Bone marrow (tissue), 2 donors: ENCODE results near the gene CDC42BPA.

Experiments
- DNase-seq, 2 donors: peaks; one replicate each; lab custom pipeline; 2025; lab: John Stamatoyannopoulos, UW

CDC42BPA gene

GRCh38 chr1:227212164-227212563, 106.1 kb downstream of the CDC42BPA start:
- no peak for DNase-seq

DNA sequence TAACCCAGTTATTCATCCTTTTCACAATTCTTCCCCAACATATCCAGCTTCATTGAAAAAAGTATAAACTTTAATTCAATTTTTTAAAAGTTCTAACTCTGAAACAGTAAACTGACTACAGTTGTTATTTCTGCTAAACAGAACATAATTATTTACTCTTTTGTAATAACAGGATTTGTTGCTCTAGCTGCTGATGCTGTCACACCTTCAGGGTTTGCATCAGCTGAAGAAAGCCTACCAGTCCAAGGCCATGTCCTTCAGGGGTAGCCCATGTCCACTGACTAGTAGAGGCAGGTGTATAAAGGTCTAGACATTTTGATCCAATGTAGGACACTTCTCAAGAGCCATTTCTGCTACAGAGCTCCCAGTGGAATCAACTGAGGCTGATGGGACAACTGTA, 107.7 kb downstream of the CDC42BPA start:
- no peak for DNase-seq

DNA sequence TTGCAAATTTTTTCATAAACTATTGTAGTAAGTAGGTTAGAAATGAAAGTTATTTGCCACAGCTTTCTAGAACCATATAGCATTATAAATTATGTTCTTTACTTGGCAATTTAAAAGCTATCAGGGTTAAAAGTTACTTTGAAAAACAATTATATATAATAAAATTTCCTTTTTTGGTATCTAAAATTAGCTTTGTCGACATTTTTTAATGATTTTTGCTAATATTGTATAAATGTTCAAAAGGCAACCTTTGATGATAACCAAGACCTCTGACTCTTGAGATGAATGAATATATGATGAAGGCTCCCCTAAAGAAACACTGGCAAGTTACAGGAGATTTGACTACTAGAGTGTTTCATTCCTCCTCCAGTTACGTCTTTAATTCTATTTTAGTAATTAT, 121.2 kb downstream of the CDC42BPA start:
- no peak for DNase-seq

DNA sequence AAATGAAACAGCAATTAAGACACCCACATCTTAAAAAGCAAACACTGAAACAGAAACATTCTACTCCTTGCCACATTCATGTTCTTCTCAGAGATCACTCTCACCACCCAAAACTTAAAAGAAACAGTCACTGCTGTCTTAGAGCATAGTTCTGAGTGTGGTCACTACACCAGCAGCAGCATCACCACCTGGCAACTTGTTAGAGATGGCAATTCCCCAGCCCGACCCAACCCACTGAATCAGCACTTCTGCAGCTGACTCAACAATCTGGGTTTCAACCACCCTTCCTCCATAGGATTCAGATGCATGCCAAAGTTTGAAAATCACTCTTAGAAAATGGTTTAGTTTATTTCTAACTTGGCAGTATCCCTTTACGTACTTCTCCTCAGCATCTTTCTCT, 126.1 kb downstream of the CDC42BPA start:
- no peak for DNase-seq

- no peak for DNase-seq
These were observed 126.7 kb downstream of the CDC42BPA start for GRCh38 chr1:227191607-227192006.

GRCh38 chr1:227190321-227190720, 128.0 kb downstream of the CDC42BPA start:
- DNase-seq: no peak

DNA sequence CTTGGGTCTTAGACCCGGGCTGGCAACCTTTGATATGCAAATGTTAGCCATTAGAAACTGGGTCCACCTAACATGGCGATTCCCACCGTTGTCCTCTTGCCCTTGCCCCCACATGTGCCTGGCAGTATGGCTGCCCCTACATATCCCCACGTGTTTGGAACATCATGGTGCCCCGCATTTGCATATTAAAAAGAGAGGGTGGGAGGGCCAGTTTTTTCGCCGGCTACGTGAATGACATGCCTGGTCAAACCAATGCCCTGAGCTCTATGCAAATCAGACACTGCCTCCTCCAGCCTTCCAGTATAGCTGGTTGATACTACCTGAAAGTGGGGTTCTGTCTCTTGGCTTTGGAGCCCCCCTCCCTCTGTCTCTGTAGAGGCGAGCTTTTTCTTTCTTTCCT, 133.0 kb downstream of the CDC42BPA start:
- DNase-seq: no peak

- no peak for DNase-seq
These were observed 136.3 kb downstream of the CDC42BPA start for GRCh38 chr1:227182012-227182411.

DNA sequence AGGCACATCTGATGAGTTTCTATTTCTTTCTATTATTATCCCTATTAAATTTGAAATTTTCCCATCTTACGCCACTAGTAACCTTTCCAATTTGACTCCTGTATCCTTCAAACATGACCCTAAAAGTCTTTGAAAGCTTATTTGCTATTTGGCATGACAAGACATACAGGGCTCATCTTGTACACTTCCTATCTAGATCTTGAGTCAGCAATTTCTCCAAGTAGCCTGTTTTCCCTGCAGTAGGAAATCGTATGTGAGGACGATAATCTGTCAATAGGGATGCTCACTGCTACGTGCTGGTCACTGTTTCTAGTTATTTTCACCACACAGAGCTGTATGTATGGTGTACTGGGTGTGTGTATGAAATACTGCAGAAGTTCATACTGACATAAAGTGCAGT, 142.7 kb downstream of the CDC42BPA start:
- DNase-seq: no peak

- DNase-seq: no peak
These were observed 144.1 kb downstream of the CDC42BPA start for GRCh38 chr1:227174164-227174563.

DNA sequence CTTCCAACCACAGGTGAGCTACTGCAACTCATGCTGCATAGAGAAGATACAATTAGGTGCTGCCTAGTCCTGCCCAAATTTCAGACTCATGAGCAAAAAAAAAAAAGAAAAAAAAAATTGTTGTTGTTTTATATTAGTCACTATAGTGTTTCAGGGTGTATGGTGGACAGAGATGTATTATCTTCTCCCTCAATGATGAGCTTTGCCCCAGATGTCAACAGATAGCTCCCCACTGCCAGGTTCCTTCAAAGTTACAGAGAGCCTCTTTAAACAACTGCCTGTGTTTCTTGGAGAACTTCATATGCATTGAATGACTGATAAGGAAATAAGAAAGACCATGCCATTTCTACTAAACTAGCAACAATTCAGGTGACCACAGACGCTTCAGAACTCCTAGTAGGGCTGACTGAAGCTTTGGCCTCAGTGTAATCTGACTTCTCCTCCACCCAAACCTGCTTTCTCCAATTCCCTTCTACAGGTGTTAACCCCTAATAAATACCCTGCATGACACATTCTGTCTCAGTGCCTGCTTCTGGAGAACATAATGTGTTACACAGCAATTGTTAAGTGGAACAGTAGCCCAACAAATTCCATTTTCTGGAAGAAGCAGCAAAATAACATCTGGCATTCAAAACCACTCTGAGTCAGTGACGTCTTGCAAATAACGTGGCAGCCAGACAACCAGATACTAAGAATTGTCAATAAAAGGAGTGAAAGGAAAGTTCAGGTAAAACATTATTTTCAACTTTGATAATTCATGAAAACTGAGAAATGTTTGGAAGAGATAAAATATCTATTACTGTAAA, 147.7 kb downstream of the CDC42BPA start:
- no peak for DNase-seq

GRCh38 chr1:227169343-227169742, 148.9 kb downstream of the CDC42BPA start:
- no peak for DNase-seq

- no peak for DNase-seq
These were observed 150.8 kb downstream of the CDC42BPA start for GRCh38 chr1:227167276-227168101.

- DNase-seq: no peak
These were observed 151.7 kb downstream of the CDC42BPA start for GRCh38 chr1:227166559-227166958.

GRCh38 chr1:227161470-227161869, 156.8 kb downstream of the CDC42BPA start:
- no peak for DNase-seq

- no peak for DNase-seq
These were observed 161.8 kb downstream of the CDC42BPA start for GRCh38 chr1:227156520-227156919.

DNA sequence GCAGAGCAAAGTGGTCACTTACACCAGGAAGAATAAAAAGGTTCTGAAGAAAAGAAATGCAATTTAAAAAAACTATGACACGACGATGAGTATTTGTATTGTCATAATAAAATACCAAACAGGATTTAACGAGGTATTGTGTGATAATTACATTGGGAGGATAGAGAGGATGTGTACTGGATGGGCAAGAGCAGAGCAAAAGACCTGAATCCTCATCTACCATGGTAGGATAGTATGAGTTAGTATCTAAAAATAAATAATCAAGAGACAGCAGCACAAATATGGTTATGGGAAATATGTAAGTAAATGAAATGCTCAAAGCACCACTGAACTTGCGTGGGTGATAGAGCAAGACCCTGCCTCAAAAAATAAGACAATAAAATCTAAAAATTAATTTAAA, 162.6 kb downstream of the CDC42BPA start:
- no peak for DNase-seq

- no peak for DNase-seq
These were observed 163.3 kb downstream of the CDC42BPA start for GRCh38 chr1:227155004-227155403.

GRCh38 chr1:227152525-227152924, 165.8 kb downstream of the CDC42BPA start:
- no peak for DNase-seq

GRCh38 chr1:227140376-227140775, 177.9 kb downstream of the CDC42BPA start:
- DNase-seq: no peak

DNA sequence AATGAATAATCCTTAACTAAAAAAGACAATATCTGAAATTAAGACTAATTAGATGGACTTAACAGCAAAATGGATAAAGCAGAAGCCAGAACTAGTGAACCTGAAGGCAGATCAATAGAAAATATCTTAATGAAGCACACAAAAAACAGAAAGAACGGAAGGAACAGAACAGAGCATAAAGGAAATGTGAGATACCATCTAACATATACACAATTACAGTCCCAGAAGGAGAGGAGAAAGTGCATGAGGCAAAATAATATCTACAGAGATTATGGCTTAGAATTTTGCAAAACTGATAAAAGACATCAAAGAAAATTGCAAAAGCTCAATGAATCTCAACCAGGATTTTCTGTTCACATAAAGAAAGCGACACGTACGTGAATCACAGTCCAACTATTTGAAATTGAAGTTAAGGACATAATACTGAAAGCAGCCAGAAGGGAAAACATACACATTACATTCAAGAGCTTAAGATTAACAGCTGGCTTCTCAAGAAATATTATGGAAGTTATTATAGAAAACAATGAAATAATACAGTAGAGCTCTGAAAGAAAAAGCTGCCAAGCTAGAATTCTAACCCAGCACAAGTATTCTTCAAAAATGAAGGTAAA, 182.0 kb downstream of the CDC42BPA start:
- no peak for DNase-seq

DNA sequence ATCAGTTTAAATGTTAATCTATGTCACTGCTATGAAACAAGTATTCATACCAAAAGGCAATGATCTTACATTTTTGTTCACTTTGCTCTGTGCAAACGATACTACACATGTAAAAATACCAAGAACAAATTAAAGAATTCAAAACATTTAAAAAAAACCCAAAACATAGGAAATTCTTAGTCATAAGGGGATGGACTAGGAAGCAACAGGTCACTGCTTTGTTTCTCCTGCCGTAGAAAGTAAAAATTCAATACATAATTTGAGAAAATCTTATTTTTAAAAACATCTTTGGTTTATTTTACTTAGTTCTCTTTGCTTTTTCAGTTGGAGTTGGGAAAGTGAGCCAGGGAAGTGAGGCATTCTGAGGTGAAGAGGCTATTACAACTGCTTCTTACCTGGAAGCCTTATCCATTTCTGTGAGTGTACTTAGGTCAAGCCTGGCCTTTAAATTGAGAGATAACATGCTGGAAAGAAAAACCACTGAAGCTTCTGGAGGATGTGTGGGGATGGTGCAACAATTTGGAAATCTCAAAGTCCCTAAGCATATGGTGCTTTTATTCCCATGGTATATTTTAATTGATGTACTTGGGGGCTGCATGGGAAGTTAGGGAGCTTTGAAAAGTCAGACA, 183.5 kb downstream of the CDC42BPA start:
- no peak for DNase-seq
